ENCODE data around the gene POLR3E.

DNA sequence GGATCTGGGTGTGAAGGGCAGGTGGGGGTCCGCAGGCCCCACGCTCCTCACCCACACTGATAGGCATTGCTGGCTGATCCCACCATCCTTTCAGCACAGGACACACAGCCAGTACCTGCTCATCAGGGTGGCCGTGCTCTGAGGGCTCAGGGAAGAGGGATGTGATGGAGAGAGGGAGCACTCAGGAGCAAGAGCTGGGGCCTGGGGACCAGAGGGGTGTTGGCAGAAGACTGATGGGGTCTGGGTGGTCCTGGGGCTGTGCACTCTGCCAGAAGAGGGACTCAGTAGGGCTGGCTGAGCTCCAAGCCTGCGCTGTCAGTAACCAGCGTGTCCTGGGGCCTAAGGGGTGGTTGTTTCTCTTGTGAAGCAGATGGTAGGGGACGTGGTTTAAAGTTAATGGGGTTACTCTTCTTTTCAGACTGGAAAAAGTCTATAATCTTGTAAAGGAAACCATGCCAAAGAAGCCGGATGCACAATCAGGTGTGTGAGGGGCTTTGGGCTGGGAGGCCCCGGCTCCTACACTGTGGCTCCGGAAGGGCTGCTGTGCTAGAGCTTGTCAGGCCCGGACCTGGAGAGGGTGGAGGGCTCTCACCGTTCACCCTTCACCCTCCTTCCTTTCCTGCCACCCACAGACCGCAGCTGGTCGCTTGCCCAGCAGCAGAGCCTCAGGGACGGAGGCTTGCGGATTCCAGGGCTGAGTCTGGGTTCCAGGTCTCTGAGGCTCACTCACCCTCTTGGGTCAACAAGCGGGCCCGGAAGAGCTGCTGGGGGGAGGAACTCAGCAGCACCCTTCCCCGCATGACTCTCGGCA lies 27.8 kb downstream of the POLR3E start:
- TF ChIP-seq, protein P1, sequence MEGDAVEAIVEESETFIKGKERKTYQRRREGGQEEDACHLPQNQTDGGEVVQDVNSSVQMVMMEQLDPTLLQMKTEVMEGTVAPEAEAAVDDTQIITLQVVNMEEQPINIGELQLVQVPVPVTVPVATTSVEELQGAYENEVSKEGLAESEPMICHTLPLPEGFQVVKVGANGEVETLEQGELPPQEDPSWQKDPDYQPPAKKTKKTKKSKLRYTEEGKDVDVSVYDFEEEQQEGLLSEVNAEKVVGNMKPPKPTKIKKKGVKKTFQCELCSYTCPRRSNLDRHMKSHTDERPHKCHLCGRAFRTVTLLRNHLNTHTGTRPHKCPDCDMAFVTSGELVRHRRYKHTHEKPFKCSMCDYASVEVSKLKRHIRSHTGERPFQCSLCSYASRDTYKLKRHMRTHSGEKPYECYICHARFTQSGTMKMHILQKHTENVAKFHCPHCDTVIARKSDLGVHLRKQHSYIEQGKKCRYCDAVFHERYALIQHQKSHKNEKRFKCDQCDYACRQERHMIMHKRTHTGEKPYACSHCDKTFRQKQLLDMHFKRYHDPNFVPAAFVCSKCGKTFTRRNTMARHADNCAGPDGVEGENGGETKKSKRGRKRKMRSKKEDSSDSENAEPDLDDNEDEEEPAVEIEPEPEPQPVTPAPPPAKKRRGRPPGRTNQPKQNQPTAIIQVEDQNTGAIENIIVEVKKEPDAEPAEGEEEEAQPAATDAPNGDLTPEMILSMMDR (conservative IDR thresholded peaks at IDR 0.05; ENCODE audit: low read length) = no peak
- no peak for TF ChIP-seq EZH2phosphoT487 (IDR thresholded peaks at IDR 0.05; ENCODE audit: borderline replicate concordance, low read depth, low read length)

Measured in OCI-LY7 (cell line).